HG02763 (cell line): ENCODE data around the gene ARHGAP4.

Experiments
- ATAC-seq: cut with Tn5 transposase; IDR thresholded peaks from one replicate; pipeline ENCODE4 v1.9.1; 2021; ENCODE audit warnings: mild to moderate bottlenecking, moderate library complexity; ENCODE audit not compliant: unreplicated experiment

Gene ARHGAP4

DNA sequence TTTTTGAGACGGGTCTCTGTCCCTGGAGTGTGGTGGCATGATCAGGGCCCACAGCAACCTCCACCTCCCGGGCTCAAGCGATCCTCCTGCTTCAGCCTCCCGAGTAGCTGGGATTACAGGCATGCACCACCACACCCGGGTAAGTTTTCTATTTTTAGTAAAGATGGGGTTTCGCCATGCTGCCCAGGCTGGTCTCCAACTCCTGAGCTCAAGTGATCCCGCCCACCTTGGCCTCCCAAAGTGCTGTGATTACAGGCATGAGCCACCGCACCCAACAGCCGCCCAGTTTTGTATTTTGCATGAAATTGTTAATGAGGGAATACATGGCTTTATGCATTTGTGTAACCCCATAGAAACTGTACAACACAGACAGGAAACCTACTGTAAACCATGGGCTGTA, 2.8 kb upstream of the ARHGAP4 start:
- no peak for ATAC-seq

DNA sequence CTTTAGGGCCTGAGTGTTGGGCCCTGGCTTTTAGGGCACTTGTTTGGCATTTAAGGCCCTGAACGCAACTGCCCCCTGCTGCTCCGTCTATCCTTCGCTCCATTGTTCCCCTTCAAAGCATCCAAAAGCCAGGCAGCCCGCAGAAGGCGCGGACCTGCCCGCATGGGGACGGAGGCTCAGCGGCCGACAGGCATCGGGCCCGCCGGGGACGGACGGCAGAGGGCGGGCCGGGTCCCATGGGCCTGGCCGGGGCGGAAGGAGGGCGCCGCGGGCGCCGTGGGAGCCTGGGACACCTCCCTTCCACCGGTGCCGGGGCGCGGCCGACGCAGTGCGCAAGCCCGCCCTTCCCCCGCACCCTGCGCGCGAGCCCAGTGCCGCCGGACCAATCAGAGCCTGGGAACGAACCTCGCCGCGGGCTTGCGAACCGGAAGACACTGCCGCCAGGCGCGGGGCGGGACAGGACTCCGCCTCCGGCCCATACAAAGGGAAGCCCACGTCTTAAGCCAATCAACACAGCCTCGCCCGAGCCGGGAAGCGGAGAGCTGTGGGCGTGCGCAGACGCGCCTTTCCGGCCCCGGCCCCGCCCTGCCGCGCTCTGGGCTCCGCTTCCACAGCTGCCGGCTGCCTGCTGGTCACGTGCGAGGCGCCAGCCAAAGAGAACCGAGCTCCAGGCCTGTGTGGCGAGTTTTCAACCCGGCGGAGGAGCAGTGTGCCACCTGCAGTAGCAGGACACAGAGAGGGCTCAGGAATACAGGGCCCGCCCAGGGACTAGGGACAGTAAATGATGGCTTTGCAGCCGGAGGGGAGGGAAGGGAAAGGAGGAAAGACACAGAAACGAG, 2.1 kb upstream of the ARHGAP4 start:
- ATAC-seq, result peak; percentile 80

DNA sequence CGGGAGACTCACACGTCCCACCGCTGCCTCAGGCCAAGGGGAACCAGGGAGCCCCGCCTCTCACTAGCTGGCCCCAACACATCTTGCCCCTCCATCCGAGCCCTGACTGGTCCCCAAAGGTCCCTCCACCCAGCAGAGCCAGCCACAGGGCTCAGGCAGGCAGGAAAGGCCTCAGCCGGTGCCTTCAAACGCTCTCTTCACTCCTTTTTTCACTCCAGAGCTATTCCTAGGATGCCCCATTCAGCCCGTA, 1.5 kb upstream of the ARHGAP4 start:
- ATAC-seq, result no peak

DNA sequence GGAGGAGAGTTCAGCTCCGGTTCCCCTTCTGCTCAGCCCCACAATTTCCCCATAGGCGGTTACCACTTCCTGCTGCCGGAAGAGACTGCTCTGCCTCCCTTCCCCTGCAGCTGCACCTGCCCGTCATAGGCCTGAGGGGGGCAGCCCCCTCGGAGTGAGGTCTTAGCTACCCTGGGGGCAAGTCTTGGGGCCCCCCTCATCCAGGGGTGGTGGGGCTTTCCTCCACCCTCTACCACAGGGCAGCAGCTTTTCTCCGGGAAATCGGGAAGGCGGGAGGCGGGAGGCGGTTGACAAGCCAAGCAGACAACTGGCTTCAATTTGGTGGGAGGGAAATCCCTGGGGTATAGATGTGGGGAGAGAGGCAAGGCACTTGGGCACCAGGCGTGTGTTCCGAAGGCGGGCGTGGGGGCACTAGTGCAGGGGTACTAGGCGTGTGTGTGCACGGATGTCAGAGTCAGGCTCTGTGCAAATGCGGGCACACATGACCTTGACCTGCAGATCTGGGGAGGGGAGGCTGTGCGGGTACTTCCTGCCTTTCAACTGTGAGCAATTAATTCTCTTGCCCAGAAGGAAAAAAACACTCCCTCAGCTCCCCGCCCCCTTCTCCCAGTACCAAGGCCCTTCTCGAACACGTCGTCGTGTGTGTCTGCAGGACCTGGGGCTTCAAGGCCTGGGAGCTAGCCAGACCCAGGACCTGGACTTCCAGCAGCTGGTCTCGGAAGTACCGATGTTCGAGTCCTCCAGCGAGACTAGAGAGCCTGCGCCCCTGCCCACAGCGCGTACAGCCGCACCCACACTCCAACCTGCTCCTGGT, 1.0 kb upstream of the ARHGAP4 start:
- peak; percentile 34 for ATAC-seq

DNA sequence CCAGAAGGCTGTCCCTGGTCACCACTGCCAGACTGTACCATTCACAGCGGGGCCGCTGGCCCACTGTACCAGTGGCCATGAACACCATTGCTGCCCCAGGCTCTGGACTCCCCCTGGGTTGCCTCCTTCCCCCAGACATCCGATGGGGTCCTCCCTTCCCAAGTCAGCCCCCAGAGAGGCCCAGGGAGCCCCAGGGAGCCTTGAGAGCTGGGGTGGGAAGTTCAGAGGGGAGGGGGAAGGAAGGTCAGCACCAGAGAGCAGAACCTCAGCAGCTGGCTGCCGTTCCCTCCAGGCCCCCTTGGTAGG, 441 bp upstream of the ARHGAP4 start:
- no peak for ATAC-seq

DNA sequence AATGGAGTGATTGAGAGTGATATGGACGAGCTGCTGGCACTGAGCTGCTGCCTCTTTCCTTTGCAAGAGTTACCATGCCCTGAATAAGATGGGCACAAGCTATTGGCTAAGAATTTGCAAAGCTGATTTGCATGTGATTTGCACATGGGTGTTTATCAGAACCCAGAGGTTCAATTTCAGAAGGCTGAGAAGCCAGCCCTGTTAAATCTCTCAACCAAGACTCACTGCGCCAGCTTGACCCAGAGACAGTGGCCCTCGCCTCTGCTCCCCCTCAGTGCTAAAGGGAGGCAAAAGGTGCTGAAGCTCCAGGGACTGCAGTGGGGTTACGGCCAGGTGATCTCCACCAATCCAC, 701 bp downstream of the ARHGAP4 start:
- ATAC-seq, result no peak

DNA sequence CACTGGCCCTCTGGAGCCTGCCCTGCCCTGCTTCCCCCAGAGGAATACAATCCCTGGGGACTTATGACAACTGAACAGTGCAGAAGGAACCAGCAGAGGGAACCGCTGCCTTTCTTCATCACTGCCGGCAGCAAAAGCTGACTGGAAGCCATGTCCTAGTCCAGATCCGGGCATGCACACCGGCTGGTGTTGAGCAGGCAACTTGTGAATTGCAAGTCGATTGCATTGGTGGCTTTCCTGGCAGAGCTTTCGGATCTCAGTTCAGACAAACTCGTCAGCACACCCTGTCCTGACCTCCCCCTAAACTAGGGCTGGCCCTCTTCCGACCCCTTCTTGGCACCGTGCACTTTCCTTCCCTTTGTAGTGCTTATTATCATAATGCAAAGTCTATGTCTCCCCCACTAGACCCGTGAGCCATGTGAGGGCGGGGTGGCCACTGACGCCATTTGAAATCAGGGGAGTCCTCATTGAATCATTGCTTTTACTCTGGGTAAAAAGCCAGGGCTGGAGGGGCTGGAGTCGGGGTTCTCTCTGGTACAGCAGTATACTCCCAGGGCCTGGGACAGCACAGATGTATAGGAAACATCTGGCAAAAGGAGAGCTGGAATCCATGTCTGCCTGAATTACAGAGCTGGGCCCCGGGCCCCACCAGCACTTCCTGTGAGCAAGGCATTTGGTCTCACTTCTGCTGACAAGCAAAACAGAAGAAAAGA, 1.8 kb downstream of the ARHGAP4 start:
- no peak for ATAC-seq

DNA sequence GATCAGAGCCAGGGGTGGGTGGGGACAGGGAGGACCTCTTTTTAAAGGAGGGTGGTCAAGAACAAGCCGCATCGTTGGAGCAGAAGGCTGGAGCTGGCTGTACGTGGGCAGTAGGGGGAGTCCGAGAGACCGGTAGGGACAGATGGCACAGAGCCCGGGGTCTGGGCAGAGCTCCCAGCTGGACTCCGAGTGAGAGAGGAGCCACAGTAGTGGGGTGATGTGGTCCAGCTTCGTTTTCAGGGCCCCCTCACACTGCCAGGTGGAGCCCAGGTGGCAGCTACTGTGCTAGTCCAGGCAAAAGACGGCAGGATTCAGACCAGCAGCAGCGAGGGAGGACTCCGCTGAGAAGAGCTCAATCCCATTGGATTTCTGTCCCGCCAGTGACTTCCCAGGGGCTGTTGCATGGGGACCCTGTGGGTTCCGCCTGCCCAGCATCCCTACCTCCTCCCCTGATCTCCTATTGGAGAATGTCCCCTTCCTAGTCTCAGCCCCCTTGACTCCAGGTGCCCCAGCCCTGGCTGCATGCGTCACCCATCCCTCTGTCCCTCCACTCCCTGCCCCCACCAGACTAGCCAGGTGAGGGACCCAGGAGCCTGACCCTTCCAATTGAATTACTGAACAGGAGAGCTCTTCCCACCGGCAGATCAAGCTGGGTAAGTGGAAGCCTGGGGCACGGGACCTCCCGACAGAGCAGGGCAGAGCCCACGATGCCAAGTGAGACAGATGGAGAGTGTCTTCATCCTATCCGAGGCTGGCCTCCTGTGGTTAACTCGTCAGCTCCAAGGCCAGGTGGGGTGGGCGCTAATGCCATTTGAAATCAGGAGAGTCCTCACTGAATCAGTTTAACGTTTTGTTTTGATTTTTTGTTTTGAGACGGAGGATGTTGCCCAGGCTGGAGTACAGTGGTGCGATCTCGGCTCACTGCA, 2.9 kb downstream of the ARHGAP4 start:
- no peak for ATAC-seq

DNA sequence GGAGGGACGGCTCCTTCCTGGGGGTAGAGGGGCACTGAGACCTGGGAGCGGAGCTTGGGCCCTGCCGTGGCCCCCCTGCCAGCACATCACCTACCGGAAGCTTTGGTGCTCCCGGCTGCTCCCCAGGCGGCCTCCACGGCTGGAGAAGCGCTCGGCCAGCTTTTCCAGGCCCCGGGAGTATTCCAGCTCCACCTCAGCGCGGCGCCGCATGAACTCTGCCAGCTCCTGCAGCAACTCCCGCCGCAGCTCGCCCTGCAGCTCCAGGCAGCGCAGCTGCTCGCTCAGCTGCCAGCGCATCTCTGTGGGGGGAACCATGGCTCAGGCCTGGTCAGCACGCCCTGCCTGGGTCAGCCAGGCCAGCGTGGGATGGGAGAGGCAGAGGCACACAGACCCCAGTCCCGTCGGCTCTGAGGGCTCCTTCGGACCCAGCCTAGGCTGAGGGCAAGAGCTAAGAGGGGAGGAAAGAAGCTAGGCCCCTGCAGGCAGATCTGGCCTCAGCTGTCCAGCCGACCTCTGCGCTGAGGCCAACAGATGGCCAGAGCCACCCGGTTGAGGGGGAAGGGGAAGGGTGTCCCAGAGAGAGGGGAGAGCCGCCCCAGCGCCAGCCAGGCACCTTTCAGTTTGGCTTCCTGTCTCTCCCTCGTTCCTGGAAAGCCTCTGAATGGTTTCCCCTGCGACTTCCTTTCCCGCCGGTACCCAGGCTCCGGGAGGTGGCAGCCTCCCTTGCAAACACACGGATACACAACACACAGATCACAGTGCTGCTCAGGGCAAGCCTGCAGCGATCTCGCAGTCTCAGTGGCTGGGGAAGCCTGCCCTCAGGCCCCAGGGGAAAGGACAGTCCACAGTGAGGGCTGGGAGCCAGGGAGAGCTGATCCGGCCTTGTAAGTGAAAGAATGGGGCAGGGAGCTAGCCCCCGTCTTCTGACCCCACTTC, 4.3 kb downstream of the ARHGAP4 start:
- no peak for ATAC-seq

DNA sequence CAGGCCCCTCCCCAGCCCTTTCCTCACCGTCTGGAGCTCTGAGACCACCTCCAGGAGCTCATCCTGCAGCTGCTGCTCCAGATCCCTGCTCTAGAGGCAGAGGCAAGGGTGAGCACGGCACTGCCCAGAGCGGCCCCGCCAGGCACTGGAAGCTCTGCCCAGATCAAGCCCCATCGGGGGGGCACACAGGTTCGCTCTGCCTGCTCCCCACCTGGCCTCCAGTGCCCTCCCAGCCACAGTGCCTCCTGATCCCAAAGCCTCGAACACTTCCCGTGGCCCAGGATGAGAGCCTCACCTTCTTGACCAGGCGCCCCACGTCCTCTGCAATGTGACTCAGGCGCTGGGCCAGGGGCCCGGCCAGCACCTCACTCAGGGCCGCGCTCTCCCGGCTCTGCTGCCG, 5.0 kb downstream of the ARHGAP4 start:
- no peak for ATAC-seq

DNA sequence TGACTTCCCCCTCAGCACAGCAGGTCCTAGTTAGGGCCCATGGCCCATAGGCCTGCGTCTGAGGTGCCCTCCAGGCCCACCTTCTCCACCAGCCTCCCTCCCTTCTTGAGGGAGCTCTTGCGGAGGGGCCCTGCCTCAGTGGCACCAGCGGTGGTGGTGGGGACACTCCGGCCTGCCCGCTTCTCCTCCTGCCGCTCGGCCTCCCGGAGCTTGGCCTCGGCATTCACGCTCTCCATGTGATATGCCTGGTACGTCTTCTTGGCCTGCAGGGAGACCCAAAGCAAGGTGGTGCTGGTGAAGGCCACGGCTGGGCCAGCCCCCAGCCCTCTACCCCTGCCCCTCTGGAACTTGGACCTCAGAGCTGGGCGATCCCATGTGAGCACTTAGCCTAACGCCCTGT, 5.5 kb downstream of the ARHGAP4 start:
- ATAC-seq, result no peak

DNA sequence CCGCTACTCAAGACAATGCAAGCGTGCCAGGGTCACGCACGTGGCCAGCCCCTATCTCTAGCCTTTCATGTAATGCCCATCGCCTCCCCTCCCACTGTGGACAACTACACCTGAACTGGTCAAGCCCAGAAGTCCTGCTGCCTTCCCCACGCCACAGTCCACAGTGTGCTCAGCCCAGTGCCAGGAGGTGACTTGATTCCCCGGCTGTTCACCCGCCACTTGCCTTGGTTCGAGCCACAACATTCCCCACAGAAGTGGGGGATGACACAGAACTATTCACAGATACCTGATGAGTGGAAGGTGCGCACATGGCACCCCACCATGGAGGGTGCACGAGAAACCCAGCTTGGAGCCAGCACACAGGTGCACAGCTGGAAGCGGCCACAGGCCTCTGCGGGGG, 6.8 kb downstream of the ARHGAP4 start:
- no peak for ATAC-seq

DNA sequence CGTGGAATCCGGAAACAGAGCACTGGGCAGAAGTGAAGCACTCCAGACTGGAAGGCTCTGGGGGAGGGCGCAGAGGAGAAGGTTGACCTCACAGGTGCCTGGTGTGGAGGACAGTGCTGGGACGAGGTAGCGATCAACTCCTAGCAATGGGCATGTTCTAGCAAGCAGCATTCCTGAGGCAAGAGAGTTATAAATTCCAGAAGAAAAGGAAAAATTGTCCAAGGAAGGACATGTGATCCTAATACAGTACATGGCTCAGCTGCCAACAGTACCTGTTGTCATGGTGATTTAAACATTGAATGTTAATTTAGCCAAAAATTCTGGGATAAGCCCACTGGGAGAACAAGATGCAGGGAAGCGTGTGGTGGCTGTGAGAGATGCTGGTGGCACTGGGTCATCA, 8.2 kb downstream of the ARHGAP4 start:
- ATAC-seq, result no peak

DNA sequence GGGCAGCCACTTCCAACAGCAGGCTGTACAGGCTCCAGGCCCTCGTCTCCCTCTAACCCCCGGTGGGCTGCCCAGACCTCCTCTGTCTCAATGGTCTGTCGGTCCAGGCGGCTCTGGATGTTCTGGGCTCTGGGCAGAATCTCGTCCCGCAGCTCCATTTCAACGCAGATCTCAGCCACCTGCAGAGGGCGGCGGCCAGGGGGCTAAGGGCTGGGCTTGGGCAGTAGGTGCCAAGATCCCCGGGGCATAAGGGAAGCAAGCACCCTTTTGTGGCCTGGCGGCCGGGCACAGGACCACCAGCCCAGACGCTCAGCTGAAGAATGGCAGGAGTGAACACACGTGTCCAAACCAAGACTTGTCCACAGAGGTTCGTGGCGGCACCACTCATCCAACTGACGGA, 12.4 kb downstream of the ARHGAP4 start:
- ATAC-seq, result no peak

DNA sequence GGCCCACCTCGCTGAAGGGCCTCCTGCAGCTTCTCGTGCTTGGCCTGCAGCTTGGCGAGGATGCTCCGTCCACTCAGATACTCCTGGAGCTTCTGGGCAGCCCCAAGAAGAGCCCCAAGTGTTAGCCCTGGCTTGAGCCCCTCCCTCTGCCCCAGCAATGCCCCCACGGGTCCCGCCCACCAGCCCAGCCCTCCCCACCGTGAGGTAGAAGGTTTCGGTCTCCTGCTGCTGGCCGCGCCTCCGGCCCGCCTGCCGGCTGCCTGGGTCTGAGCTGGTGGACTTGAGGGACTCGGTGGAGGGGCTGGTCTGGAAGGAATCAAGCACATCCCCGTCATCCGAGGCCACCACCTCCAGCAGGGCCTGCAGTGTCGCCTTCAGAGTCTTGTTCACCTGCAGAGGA, 12.9 kb downstream of the ARHGAP4 start:
- no peak for ATAC-seq

DNA sequence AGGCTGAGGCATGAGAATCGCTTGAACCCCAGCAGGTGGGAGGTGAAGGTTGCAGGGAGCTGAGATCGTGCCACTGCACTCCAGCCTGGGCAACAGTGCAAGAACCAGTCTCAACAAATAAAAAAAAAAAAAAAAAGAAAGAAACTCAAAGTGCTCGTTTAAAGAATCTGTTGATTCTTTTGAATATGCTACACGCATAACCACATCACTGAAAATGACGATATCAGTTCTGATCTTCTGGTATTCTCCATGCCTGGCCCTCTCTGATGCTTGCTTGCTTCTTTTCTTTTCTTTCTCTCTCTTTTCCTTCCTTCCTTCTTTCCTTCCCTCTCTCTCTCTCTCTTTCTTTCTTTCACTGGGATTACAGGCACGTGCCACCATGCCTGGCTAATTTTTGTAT, 14.3 kb downstream of the ARHGAP4 start:
- ATAC-seq, result no peak

DNA sequence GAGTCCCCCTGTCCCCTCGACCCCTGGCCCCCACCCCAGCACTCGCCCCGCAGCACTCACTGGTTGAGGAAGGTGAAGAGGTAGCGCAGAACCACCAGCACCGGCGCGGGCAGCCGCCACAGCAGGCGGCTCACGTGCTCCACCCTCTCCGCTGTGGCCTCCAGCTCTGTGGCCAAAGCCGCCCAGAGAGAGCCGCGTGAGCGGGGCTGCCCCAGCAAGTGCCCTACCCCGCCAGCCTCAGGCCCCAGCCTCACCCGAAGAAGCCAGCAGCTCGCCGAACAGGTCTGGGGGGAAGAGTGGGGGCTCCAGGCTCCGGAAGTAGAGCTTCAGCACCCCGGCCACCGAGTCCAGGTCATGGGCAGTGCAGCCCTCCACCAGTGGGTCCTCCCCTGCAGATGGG, 15.6 kb downstream of the ARHGAP4 start:
- ATAC-seq, result no peak

DNA sequence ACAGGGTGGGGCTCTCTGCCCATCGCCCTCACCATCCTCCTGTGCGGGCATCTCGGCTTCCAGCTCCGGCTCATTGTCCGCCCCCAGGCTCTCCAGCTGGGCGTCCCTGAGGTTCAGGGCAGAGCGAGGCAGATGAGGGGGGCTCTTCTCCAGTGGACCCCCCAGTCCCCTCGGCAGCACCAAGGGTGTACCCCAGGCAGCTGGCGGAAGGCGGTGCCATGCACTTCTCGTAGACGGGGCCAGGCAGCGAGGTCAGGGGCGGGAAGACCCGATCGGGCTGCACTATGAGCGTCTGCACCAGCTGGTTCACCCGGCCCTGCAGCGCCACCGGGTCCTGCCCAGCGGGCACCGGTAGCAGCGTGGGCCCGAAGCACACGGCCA, 16.1 kb downstream of the ARHGAP4 start:
- ATAC-seq, result no peak

DNA sequence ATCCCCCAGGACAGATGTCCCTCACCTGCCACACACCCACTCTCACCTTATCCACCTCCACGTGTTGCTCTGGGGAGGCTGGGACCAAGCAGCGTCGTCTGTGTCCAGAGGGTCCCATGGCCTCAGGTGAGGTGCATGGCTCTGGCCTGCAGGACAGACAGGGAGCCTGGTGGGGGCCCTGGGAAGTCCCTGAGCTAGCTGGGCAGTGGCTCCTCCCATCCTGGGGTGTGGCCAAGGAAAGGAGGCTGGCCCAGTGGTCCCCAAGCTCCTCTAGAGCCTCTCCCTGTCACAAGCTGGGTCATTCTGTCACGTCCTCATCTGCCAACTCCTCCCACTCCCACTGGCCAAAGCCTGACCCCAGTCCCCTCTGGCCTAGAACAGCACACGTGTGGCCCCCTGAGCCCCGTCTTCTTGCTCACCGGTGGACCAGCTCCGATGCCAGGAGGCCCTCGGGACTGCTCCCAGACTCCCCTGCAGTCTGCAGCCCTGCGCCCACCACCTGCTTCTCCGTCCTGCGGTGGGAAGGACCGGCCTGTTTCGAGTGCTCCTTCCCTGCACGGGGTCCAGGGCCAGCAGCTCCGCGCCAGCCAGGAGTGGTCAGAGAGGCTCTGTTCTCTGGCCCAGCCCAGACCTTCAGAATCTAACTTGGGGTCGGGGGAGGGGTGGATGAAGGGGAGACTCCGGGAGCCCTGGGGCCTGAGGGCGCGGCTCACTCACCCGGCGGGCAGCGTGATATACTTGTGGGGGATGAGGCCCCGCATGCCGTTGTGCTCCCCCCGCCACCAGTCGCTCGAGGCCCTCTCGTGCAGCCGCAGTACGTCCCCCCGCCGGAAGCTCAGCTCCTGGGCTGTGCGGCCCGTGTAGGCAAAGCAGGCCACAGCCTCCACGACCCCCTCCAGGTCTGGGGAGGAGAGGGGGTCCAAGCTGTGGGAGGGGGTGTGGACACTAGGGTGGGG, 16.8 kb downstream of the ARHGAP4 start:
- ATAC-seq, result no peak
